GM19351 (cell line): ENCODE measurements around the gene PABPC1L.
"Not testable (repeated sequence)": the region's sequence is repeated elsewhere in the genome, so short reads cannot be mapped to it uniquely, and the experiment has no call there.

Experiments
- ATAC-seq: cut with Tn5 transposase; IDR thresholded peaks from one replicate; pipeline ENCODE4 v1.9.1; 2021; ENCODE audit warnings: mild to moderate bottlenecking, moderate library complexity; ENCODE audit not compliant: unreplicated experiment

PABPC1L gene

GRCh38 chr20:44909872-44910689 is at the start of gene PABPC1L:
PABPC1L (plus strand) TSS chr20:44910060; CDS start chr20:44910144, 84 bp downstream.
- peak; percentile 79 for ATAC-seq

GRCh38 chr20:44861531-44862006 is 48.3 kb upstream of the PABPC1L start:
- ATAC-seq: no peak

GRCh38 chr20:44862286-44862685 is 47.6 kb upstream of the PABPC1L start:
- ATAC-seq: no peak

- not testable (repeated sequence) for ATAC-seq
Measured at GRCh38 chr20:44863365-44864084, 46.3 kb upstream of the PABPC1L start.

- ATAC-seq: not testable (repeated sequence)
Measured at GRCh38 chr20:44864493-44864892, 45.4 kb upstream of the PABPC1L start.

GRCh38 chr20:44866703-44867335 is 43.0 kb upstream of the PABPC1L start:
- ATAC-seq: no peak

GRCh38 chr20:44869471-44869870 is 40.4 kb upstream of the PABPC1L start:
- ATAC-seq: no peak

- ATAC-seq: not testable (repeated sequence)
Measured at GRCh38 chr20:44882360-44882759, 27.5 kb upstream of the PABPC1L start.

GRCh38 chr20:44883214-44883902 is 26.5 kb upstream of the PABPC1L start:
- ATAC-seq: no peak

GRCh38 chr20:44884907-44885391 is 24.9 kb upstream of the PABPC1L start:
- peak; percentile 29 for ATAC-seq

GRCh38 chr20:44885392-44886265 is 24.2 kb upstream of the PABPC1L start, which contains the start of gene YWHAB:
YWHAB (plus strand) TSS chr20:44885705; CDS start chr20:44901534, 15,829 bp downstream.
- peak; percentile 93 for ATAC-seq

GRCh38 chr20:44886266-44886651 is 23.6 kb upstream of the PABPC1L start:
- ATAC-seq: no peak

- no peak for ATAC-seq
Measured at GRCh38 chr20:44886828-44887227, 23.0 kb upstream of the PABPC1L start.

GRCh38 chr20:44887466-44887865 is 22.4 kb upstream of the PABPC1L start:
- no peak for ATAC-seq

- ATAC-seq: no peak
Measured at GRCh38 chr20:44888226-44889103, 21.4 kb upstream of the PABPC1L start.

GRCh38 chr20:44891826-44892225 is 18.0 kb upstream of the PABPC1L start:
- no peak for ATAC-seq

- no peak for ATAC-seq
Measured at GRCh38 chr20:44894959-44895358, 14.9 kb upstream of the PABPC1L start.

GRCh38 chr20:44896583-44896982 is 13.3 kb upstream of the PABPC1L start:
- no peak for ATAC-seq

- no peak for ATAC-seq
Measured at GRCh38 chr20:44897133-44897532, 12.7 kb upstream of the PABPC1L start.
